GM19238 (cell line): ENCODE data around the gene CTLA4.

Experiments
- DNase-seq: peaks from one replicate; pipeline ENCODE4 v3.0.0; 2011; ENCODE audit warnings: low spot score; ENCODE audit not compliant: insufficient read length

Gene CTLA4

DNA sequence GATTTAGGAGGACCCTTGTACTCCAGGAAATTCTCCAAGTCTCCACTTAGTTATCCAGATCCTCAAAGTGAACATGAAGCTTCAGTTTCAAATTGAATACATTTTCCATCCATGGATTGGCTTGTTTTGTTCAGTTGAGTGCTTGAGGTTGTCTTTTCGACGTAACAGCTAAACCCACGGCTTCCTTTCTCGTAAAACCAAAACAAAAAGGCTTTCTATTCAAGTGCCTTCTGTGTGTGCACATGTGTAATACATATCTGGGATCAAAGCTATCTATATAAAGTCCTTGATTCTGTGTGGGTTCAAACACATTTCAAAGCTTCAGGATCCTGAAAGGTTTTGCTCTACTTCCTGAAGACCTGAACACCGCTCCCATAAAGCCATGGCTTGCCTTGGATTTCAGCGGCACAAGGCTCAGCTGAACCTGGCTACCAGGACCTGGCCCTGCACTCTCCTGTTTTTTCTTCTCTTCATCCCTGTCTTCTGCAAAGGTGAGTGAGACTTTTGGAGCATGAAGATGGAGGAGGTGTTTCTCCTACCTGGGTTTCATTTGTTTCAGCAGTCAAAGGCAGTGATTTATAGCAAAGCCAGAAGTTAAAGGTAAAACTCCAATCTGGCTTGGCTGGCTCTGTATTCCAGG lies at the start of gene CTLA4:
CTLA4 (plus strand) TSS at position 211 of the 640 bp plus-strand sequence; CDS start at position 383, 172 bp downstream.
- no peak for DNase-seq

GRCh38 chr2:203818656-203819055 lies 48.9 kb upstream of the CTLA4 start:
- no peak for DNase-seq

GRCh38 chr2:203819434-203820133 lies 48.0 kb upstream of the CTLA4 start:
- DNase-seq = no peak

DNA sequence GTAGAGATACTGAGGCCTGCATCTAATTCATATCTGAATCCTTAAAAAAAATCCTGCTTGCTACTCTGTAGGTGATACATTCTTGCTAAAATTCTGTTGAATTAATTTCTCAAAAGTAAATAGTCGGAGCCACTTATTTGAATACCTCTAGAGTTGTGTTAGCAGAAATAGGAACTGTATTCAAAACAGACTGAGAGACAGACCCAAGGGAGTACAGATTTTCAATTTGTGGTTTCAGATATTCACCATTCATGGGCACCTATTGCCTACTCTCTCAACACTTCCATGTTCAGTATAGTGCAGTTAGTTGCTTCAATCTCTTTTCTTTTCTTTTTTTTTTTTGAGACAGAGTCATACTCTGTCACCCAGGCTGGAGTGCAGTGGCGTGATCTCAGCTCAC lies 46.6 kb upstream of the CTLA4 start:
- DNase-seq = no peak

GRCh38 chr2:203822240-203822639 lies 45.3 kb upstream of the CTLA4 start:
- no peak for DNase-seq

DNA sequence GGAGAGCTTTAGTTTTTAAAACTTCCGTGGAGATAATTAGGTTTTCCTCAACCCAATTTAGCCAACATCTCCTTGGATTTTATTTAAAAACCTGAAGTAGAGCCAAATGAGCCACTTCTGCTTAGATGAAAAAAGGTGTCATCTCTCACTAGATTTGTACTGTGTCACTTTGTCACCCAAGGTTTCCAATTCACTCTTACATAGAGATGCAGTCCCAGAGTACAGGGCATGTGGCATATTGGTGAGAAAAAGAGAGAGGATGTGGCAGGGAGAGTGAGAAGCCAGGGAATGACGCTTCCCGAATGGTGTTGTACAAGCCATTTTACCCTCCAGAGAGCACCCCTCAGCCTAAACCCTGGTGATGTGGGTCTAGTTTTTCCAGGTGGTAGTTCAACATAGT lies 44.4 kb upstream of the CTLA4 start:
- DNase-seq = no peak

GRCh38 chr2:203824057-203824456 lies 43.5 kb upstream of the CTLA4 start:
- DNase-seq = no peak

GRCh38 chr2:203824603-203825002 lies 43.0 kb upstream of the CTLA4 start:
- DNase-seq = no peak

DNA sequence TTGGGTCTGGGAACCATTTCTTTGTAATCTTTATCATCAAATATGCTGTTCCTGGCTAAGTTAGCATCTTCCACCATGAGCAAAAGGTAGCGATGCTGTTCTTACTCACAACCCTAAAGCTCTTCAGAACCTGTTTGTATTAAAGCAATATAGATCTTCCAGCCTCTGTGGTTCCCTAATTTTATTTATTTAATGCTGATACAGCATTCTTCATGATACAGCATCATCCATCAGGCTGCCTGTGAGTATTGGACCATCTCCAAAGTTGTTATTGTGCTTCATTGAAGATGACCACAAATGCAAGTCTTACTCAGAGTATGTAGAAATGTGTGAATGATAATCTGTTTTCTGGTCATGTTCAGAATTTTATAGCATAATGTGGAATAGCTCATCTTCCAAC lies 40.9 kb upstream of the CTLA4 start:
- no peak for DNase-seq

- DNase-seq = no peak
Measured at GRCh38 chr2:203830304-203831055, 37.1 kb upstream of the CTLA4 start.

DNA sequence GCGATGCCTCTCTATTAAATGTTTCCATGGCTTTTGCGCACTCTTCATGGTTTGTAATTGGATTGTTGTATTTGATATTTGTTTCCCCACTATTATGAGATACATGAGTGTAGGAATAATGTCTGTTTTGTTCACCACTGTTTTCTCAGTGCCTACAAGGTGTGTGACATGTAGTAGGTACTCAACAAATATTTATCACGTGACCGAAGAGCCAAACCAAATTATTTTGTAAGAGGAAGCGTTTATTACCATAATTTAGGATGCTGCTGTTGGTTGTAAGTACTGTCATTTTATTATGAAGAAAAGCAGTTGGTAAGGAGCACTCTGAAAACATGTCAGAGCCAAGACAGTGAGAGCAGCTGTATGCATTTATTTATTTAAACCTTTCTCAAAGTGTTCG lies 32.2 kb upstream of the CTLA4 start:
- no peak for DNase-seq

DNA sequence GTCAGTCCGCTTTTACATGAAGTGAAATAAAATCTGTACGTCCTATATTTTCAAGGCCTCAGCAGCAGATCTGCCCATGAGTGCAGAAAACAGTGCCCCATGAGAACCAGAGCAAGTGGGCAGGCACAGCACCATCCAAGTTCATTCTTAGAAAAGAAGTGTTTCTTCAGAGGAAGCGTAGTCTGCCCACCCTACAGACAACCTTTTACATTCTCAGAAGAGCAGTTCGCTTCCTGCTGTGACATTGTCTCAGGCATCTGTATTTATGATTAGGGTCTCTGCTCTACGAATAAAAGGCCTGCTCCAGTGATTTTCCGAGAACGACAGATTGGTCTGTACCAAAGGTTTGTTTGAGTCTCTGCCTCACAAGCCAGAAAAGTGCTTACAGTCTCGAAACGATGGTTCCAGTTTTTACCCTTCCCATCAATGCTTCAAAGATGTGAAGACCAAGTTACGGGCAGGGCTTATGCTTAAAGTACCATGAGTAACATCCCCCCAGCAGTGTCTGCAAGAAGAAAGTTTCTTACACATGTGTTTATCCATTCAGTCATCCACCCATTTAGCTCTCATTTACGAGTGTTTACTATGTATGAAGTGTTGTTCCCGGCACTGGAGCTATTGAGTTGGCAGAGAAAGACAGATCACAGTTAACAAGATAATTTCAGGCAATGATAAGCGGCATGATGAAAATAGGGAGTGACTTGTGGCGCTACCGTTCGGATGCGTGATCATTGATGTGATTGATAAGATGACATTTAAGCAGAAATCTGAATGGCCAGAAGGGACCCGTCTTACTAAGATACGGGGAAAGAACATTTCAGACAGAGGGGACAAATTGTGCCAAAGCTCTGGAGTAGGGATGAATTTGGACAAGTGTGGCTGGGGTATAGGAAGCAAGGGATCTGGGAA lies 31.4 kb upstream of the CTLA4 start:
- DNase-seq = no peak

DNA sequence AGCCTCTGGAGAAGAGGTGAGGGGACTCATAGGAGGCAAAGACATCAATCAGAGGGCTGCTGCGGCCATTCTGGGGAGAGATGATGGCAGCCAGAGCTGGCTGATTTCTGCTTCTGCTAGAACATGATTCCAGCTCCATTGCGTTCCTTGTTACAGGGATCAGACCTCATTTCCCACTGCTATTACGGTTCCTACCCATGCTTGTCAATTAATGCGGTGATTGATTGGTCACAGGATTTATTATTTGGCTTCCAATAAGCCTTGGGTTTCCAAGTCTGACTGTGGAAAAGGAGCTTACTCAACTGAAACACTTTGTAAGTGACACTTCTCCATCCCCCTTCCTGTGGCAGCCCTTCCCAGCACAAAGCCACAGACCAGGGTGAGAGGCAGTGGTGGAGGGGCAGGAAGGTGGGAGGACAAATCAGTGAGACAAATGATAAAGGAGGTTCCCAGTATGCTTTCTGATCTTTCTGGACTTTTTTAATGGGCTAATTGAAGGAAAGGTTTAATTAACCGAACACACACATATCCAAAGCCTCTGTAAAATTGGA lies 26.8 kb upstream of the CTLA4 start:
- no peak for DNase-seq

DNA sequence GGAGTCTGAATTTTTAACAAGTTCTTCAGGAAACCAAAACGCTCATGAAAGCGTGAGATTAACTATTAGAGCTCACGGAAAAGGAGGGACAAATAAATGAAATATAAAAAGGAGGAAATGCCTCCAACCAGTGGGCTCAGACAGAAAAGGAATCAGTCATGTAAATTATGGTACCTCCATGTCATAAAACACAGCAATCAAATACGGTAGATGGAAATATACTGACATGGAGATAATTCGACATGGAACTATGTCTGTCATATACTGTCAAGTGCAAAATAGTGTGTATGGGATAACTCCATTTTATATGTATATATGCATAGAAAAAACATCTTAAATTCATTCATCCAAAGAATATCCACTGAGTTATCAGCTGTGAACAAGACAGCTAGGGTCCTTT lies 25.9 kb upstream of the CTLA4 start:
- no peak for DNase-seq

DNA sequence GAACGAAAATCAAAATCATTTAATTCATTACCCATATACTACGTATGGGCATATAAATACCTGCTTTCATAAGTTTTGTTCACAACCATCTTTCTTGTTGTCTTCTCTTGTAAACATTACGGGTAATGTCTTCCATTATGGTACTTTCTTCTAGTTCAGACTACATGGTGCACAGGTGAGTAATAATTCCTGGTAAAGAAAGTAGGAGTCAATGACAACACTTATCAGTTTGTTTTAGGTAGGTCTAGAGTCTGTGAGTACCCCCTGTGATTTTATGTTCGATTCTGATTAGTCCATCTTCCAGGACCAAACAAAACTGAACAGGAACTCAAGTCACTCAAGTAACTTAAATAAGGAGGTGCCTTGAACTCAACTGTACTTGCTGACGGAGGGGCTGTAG lies 25.2 kb upstream of the CTLA4 start:
- DNase-seq = no peak

DNA sequence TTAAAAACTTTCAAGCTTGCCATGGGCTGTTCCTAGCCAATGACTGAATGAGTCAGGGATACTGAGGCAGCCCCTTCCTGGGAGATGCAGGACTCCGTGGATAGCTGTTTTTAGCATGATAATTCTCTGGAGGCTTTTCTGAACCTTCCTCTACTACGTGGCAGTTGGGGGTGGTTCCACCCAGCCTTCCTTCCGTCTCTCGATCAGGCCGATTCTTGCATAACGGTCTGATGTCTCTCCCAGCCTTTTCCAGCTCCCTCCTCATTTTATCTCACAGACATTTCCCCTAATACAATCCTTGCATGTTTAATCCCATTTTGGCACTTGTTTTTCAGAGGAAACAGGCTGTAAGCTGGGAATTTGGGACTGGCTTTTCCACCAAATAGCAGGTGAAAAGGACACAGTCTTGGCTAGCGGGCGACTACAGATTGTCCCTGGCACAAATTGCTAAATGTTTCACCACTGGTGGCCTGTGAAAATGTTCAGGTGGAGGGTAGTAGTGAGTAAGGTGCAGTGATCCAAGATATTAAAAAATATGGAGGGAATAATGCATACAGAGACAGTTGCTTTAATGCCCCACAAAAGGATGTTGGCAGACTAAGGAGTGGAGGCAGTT lies 21.0 kb upstream of the CTLA4 start:
- no peak for DNase-seq

DNA sequence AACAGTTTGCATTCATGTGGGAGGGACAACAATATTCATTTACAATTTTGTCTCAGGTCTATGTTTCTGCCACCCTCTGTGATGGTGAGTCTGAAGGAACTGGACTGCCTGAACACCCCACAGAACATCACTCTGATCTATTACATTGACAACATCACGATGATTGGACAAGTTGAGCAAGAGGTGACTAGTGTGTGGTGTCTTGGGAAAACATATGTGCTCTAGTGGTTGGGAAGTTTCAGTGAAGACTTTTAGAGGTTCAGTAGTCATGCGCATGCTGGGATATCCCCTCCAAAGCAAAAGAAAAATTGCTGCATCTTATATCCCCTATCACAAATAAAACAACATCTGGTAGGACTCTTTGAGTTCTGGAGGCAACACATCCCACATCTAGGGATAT lies 18.6 kb upstream of the CTLA4 start:
- no peak for DNase-seq

- DNase-seq = no peak
Measured at GRCh38 chr2:203852760-203853159, 14.8 kb upstream of the CTLA4 start.

- no peak for DNase-seq
Measured at GRCh38 chr2:203853271-203853670, 14.3 kb upstream of the CTLA4 start.

DNA sequence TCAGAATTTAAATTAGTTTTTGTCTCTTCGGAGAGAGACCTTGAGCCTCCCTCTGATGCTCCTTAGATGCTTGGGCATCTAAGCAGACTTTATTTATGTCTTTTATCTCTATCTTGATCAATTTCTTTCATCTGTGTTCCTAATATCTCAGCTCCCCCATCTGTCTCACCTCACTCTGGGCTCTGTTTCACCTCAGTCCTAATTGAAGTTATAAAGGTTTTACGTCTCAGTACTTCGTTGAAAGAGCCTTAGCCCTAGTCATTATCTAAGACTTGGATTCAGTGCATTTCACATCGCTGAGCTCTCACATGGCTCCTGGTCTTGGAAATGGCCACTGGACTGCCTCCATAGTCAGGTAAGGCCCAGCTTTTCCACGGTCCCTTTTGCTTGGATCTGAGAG lies 13.8 kb upstream of the CTLA4 start:
- DNase-seq = no peak

- no peak for DNase-seq
Measured at GRCh38 chr2:203855274-203855673, 12.3 kb upstream of the CTLA4 start.
